NCI-H345 treated with DMSO at 0.1 percent for 48 hours (cell line): ENCODE measurements around the gene TFAM.

ENCODE experiments used
- DNase-seq: peaks from one replicate; lab custom pipeline; 2025; ENCODE audit not compliant: unreplicated experiment; lab: John Stamatoyannopoulos, UW

Gene TFAM

DNA sequence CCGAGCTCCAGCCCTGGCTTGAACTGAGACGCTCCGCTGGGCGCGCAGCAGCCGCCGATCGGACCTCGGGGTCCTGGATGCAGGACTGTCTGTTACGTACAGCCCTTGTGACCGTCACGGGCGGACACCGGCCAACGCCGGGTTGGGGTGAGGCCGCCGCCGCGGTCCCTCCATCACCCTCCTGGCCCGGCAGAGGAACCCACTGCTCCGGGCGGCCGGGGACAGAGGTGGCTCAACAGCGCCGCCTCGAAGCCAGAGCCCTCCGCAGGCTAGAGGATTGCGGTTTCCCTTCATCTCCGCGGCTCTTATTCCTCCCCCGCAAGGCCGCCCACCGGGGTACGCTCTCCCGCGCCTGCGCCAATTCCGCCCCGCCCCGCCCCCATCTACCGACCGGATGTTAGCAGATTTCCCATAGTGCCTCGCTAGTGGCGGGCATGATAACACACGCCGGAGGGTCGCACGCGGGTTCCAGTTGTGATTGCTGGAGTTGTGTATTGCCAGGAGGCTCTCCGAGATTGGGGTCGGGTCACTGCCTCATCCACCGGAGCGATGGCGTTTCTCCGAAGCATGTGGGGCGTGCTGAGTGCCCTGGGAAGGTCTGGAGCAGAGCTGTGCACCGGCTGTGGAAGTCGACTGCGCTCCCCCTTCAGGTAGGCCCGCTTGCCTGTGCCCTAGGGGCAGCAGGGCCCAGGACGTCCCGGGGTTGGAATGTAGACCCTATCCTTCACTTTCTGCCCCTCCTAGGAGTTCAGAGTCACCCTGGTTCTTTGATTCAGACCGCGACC is at the start of gene TFAM:
Gene TFAM, plus strand, starts transcription at position 412 of the 785 bp plus-strand sequence. Its CDS starts 138 bp downstream, at position 550.
- peak; percentile 58 for DNase-seq

DNA sequence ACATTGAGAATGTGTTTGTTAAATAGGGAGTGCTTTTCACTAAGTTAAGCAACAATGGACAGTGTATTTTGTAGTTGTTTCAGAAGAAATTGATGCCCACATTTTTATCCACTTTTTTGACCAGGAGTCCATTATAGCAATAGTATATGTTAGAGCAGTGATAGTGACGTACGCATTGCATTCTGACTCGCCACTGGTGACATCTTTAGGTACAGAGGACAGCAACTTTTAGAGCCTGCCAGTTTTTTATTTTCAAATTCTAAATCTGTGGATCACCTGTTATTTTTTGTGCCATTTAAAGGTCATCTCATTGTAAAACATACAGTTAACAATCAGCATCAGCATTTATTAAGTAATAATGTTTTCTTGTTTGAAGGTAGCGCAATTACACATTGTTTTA is 49.0 kb upstream of the TFAM start:
- no peak for DNase-seq

DNA sequence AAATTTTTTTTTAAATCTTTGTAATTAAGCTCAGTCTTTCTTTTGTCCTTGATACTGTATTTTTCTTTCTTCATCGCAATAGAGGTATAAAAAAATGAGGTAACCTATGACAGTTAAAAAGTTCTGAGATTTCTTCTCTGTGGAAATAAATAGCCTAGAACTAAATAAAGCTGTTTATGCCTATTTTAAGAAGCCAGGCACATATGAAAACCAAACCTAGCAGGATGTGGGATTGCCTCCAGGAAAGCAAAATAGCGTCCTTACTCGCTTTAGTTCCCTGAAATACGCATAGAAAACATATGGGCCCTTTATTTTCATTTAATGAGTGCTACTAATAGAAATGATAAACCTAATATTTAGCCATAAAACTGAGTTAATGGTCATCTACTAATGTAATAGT is 43.8 kb upstream of the TFAM start:
- DNase-seq: no peak

DNA sequence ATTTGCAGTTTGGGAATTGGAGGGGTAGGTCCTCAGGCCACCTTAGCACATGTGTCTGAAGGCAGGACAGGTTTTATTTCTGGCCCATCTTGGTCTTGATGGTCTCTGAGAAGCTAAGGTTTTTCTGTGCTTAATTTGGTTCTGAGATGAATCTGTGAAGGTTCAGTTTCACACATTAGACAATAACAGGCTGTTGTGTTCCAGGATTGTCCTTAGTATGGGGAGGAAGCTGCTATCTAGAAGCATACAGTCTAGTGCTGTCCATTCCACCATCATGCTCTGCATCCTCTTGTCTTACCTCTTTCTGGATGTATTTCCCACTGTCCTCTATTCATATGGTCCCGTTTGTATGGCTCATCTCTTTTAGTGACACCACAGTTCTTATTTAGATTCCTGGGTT is 43.3 kb upstream of the TFAM start:
- DNase-seq: no peak

DNA sequence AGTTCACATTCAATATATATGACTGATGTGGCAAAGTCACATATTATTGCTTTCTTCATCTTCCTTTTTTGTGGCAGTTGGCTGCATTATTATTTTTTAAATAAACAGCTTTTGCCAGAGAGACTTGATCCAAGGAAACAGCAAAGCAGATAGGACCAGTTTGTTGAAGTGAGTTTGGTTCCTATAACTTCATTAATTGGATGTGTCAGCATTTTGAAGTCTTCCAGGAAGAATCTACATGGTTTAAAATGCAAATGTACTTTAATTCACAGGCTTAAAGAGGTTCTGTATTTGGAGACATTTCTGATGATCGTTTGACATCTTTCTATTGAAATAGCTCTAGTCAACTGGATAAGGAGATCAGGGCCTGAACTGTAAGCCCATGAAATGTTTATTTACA is 37.2 kb upstream of the TFAM start:
- no peak for DNase-seq

DNA sequence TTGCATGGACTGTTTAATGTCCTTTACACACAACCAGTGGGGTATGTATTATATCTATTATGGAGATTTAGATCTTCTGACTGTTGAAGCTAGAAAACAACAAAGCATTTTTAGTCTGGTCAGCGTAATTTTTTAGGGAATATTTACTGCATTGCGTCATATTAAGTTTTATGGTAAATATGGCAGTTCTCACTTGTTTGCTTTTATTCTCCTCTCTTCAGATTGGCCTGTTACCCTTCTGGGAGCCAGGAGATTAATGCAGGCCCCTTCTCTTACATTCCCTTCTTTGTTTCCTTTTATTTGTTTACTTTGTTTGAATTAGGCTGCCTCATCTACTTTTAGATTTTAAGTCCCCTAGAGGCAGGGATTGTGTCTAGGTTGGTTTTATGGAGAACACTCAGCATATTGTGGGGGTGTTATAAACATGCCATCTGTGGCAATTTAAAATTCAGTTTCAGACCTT is 36.6 kb upstream of the TFAM start:
- DNase-seq: no peak

- DNase-seq: no peak
Observed at GRCh38 chr10:58350023-58350422, 35.2 kb upstream of the TFAM start.

GRCh38 chr10:58350619-58351323 is 34.4 kb upstream of the TFAM start:
- no peak for DNase-seq

GRCh38 chr10:58351616-58352578 is 33.3 kb upstream of the TFAM start:
- DNase-seq: no peak

DNA sequence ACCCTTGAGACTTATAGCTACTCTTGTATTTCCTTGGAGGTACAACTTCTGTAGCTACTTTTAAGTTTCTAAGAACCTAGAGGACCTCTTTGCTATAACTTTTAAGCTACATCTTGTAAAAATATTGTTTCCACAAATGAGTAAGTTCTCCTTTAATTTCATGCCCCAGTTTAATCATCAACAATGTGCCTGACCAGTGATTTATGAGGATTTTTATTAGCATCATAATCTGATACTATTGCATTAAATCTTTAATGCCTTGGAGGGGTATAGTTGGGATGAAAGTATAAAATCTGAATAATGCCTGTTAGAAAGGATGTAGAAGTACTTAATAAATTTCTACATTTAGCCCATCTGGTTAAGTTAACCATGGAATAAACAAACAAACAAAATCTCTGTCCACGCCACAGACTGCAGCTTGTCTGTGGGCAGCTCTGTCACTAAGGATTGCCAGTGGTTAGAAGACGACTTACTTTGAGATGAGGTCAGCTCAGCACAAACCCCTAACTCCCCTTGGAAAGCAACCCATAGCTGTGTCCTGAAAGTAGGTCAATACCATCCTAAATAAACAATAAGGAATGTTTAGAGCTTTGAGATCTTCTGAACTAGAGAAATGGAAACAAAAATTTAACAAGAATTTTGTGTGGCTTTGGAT is 32.1 kb upstream of the TFAM start:
- no peak for DNase-seq

DNA sequence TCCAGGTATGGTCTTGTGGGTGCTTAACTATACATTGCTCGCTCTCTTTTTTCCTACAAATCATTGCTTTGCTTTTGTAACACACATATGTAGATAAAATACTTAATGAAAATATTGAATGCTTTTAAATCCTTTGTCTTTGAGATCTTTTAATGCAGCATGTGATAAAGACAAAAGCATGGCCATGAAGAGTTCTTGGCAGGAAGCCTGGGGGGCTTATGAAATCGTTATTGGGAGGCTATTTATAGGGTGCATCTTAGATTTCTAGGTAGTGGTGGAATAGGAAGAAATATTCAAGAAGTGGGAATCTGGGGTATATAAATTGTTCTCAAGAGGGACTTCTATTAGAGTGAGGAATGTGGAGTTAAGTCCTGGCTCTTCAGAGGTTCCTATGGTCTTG is 28.5 kb upstream of the TFAM start:
- no peak for DNase-seq

- no peak for DNase-seq
Observed at GRCh38 chr10:58358314-58358933, 26.8 kb upstream of the TFAM start.

- DNase-seq: no peak
Observed at GRCh38 chr10:58358947-58359346, 26.3 kb upstream of the TFAM start.

DNA sequence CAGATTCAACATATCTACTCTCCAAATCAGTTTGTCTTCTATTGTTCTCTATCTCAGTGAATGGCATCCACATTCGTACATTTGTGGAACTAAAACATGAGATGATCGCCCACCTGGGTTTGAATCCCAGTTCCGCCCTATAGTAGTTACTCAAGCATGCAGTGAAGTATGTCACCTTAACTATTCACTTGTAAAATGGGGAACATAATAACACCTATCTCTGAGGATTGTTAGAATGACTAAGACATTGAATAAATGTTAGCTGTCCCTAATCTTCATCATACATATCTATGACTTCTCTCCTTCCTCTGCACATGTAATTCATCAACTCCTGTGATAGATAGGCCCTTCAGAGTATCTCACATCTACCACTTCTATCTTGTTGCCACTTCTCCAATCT is 25.7 kb upstream of the TFAM start:
- no peak for DNase-seq

- no peak for DNase-seq
Observed at GRCh38 chr10:58360412-58361004, 24.7 kb upstream of the TFAM start.

DNA sequence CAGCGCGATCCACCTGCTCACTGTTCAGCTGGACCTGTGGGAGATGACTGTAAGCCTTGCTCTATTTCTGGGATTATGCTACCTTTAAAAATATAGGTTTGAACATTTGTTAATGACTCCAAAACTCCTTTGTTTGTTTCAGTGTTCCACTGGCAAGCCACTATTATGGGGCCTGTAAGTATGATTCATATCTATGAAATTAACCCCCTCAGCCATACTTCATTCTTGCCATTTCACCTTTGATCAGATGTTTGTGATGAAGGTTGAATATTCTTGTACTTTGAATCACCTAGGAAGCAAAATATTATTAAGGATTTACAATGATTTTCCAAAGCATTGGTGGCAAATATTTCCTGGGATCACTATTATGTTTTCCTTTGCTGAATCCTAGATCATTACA is 23.9 kb upstream of the TFAM start:
- DNase-seq: no peak

GRCh38 chr10:58362027-58362789 is 23.0 kb upstream of the TFAM start:
- no peak for DNase-seq

DNA sequence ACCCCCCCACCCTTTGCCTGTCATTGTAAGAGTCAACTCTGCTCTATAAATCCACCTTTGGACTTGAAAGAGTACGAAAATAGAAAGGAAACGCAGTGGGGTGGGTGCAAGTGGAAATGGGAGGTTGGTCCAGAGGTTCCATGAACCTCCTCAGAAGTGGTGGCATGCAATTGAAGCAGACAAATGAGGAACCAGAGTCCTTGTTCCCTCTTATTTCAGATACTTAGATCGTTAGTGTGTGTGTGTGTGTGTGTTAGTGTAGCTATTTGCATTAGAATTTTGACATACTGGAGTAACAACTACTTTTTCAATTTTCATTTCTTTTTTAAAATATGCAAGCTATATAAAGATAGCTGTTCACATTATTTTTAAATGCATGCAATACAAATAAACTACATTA is 18.1 kb upstream of the TFAM start:
- no peak for DNase-seq

GRCh38 chr10:58371473-58371872 is 13.7 kb upstream of the TFAM start:
- no peak for DNase-seq
